ENCODE results near the gene PRKCA.

Gene PRKCA

DNA sequence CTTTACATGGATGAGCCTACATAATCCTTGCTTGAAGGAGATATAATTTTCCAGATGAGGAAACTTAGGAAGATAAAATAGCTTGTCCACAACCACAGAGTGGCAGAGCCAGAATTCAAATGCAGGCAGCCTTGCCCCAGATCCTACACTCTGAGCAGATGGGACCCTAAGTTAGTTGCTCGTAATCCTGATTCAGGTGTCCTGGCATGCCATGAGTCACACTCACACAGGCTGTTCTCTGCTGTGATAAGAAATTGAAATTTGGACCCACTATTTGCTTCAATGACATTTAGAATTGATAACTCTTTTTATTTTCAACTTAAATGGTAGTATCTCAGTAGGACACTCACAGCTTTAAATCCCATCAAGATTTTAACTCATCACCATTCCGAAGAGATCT, 381.8 kb downstream of the PRKCA start:
- TF ChIP-seq POLR2AphosphoS5 (IDR thresholded peaks at IDR 0.05; ENCODE audit: low read depth, low read length) (no peak), REST (IDR thresholded peaks at IDR 0.05; ENCODE audit: insufficient read depth in 1 of 2, low read depth in 2 of 2, low read length in 2 of 2) (no peak)

- TF ChIP-seq TAF1 (IDR thresholded peaks at IDR 0.05; ENCODE audit: borderline replicate concordance, insufficient read depth, low read length): no peak
- TF ChIP-seq FOXP2 (optimal IDR thresholded peaks at IDR 0.05; ENCODE audit: borderline replicate concordance, extremely low read depth, extremely low read length, insufficient read depth): no peak
- no peak for TF ChIP-seq REST (IDR thresholded peaks at IDR 0.05; ENCODE audit: insufficient read depth in 1 of 2, low read depth in 2 of 2, low read length in 2 of 2)
- no peak for TF ChIP-seq SIN3A (IDR thresholded peaks at IDR 0.05; ENCODE audit: borderline replicate concordance, insufficient read depth, low read length)
- TF ChIP-seq POLR2AphosphoS5 (IDR thresholded peaks at IDR 0.05; ENCODE audit: low read depth, low read length): no peak
Measured at GRCh38 chr17:66684731-66685130, 382.3 kb downstream of the PRKCA start.

DNA sequence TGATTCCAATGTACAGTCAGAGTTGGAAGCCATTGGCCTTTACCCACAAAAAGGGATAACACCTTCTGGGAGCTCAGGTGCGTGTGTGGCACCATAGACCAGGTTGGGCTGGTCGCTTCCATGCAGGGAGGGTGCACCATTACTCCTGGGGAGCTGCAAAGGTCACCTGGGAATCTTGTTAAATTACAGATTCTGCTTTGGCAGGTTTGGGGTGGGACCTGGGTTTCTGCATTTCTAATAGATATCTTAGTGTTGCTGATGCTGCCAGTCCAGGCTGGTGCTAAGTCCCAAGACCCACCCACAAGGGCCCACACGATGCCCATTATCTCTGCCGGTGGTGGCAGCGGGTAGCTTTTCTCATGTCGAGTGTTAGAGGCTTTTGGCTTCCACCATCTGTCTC, 384.2 kb downstream of the PRKCA start:
- TF ChIP-seq REST (IDR thresholded peaks at IDR 0.05; ENCODE audit: insufficient read depth in 1 of 2, low read depth in 2 of 2, low read length in 2 of 2) (no peak), SIN3A (IDR thresholded peaks at IDR 0.05; ENCODE audit: borderline replicate concordance, insufficient read depth, low read length) (no peak), TAF1 (IDR thresholded peaks at IDR 0.05; ENCODE audit: borderline replicate concordance, insufficient read depth, low read length) (no peak), POLR2AphosphoS5 (IDR thresholded peaks at IDR 0.05; ENCODE audit: low read depth, low read length) (no peak), FOXP2 (optimal IDR thresholded peaks at IDR 0.05; ENCODE audit: borderline replicate concordance, extremely low read depth, extremely low read length, insufficient read depth) (no peak)

GRCh38 chr17:66687570-66688284, 385.3 kb downstream of the PRKCA start:
- TF ChIP-seq REST (IDR thresholded peaks at IDR 0.05; ENCODE audit: insufficient read depth in 1 of 2, low read depth in 2 of 2, low read length in 2 of 2) (no peak), TAF1 (IDR thresholded peaks at IDR 0.05; ENCODE audit: borderline replicate concordance, insufficient read depth, low read length) (no peak), SIN3A (IDR thresholded peaks at IDR 0.05; ENCODE audit: borderline replicate concordance, insufficient read depth, low read length) (no peak), POLR2AphosphoS5 (IDR thresholded peaks at IDR 0.05; ENCODE audit: low read depth, low read length) (no peak), FOXP2 (optimal IDR thresholded peaks at IDR 0.05; ENCODE audit: borderline replicate concordance, extremely low read depth, extremely low read length, insufficient read depth) (no peak)

DNA sequence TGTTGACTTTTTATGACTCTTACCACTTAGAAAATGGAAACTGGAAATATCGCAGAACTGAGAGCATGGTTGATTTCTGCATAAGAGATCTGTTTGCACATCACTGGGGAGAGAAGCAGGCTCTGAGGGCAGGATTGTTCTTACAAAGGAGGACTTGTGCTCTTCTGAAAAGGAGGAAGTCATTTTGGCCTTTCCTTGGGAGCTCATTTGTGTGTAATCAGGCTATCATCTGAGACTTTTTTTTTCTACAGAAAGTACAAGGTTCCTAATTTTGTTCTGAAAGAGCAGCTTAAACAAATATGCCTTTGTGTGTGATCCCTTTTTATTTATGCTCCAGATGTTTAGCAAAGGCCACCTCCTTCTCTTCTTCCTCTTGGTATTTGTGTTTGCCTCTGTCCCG, 386.8 kb downstream of the PRKCA start:
- TF ChIP-seq FOXP2 (optimal IDR thresholded peaks at IDR 0.05; ENCODE audit: borderline replicate concordance, extremely low read depth, extremely low read length, insufficient read depth) (no peak), POLR2AphosphoS5 (IDR thresholded peaks at IDR 0.05; ENCODE audit: low read depth, low read length) (no peak), SIN3A (IDR thresholded peaks at IDR 0.05; ENCODE audit: borderline replicate concordance, insufficient read depth, low read length) (no peak), REST (IDR thresholded peaks at IDR 0.05; ENCODE audit: insufficient read depth in 1 of 2, low read depth in 2 of 2, low read length in 2 of 2) (no peak), TAF1 (IDR thresholded peaks at IDR 0.05; ENCODE audit: borderline replicate concordance, insufficient read depth, low read length) (no peak)
